ENCODE data around the gene LMO1.

LMO1 gene

GRCh38 chr11:8287297-8287696 is 23.6 kb upstream of the LMO1 start:
- Histone ChIP-seq H3K9me3 (ENCODE audit: control insufficient read depth, insufficient read depth, low read length) (no peaks in the 10 kb centered on the region), H3K27me3 (ENCODE audit: control insufficient read depth, low read length) (no peaks in the 10 kb centered on the region), H3K4me3 (ENCODE audit: low read length) (no peak overlapping the region), H3K4me1 (ENCODE audit: control insufficient read depth, low read length) (no peaks in the 10 kb centered on the region), H3F3A (ENCODE audit: control insufficient read depth, insufficient read depth) (no peaks in the 10 kb centered on the region), H3K9me2 (replicated peaks; ENCODE audit: control insufficient read depth, low read length) (no peaks in the 10 kb centered on the region), H3K36me3 (ENCODE audit: control insufficient read depth, low read length) (no peaks in the 10 kb centered on the region), H3K4me2 (ENCODE audit: low read length) (no peak overlapping the region), H3K27ac (ENCODE audit: low read depth, low read length) (no peak overlapping the region), H3K79me2 (ENCODE audit: control insufficient read depth, low read length) (no peaks in the 10 kb centered on the region), H4K20me1 (ENCODE audit: control insufficient read depth, insufficient read depth, low read depth, low read length) (no peaks in the 10 kb centered on the region)
- TF ChIP-seq CTCF (IDR thresholded peaks at IDR 0.05; ENCODE audit: low read depth, low read length, poor library complexity, severe bottlenecking) (no peak), EZH2phosphoT487 (IDR thresholded peaks at IDR 0.05; ENCODE audit: borderline replicate concordance, low read length) (no peak)

- H3K4me1 ChIP-seq (ENCODE audit: control insufficient read depth, low read length): no peaks in the 10 kb centered on the region
- H3K4me3 ChIP-seq (ENCODE audit: low read length): no peak overlapping the region
- H3K9me3 ChIP-seq (ENCODE audit: control insufficient read depth, insufficient read depth, low read length): no peaks in the 10 kb centered on the region
- no peaks in the 10 kb centered on the region for H3F3A ChIP-seq (ENCODE audit: control insufficient read depth, insufficient read depth)
- H4K20me1 ChIP-seq (ENCODE audit: control insufficient read depth, insufficient read depth, low read depth, low read length): no peaks in the 10 kb centered on the region
- TF ChIP-seq EZH2phosphoT487 (IDR thresholded peaks at IDR 0.05; ENCODE audit: borderline replicate concordance, low read length) (no peak), CTCF (IDR thresholded peaks at IDR 0.05; ENCODE audit: low read depth, low read length, poor library complexity, severe bottlenecking) (no peak)
- no peaks in the 10 kb centered on the region for H3K79me2 ChIP-seq (ENCODE audit: control insufficient read depth, low read length)
- H3K27ac ChIP-seq (ENCODE audit: low read depth, low read length): no peak overlapping the region
- H3K9me2 ChIP-seq (replicated peaks; ENCODE audit: control insufficient read depth, low read length): no peaks in the 10 kb centered on the region
- no peaks in the 10 kb centered on the region for H3K36me3 ChIP-seq (ENCODE audit: control insufficient read depth, low read length)
- H3K4me2 ChIP-seq (ENCODE audit: low read length): no peak overlapping the region
- no peaks in the 10 kb centered on the region for H3K27me3 ChIP-seq (ENCODE audit: control insufficient read depth, low read length)
Measured at GRCh38 chr11:8286886-8287285, 23.2 kb upstream of the LMO1 start.

- H3K36me3 ChIP-seq (ENCODE audit: control insufficient read depth, low read length): no peaks in the 10 kb centered on the region
- H3K27me3 ChIP-seq (ENCODE audit: control insufficient read depth, low read length): no peaks in the 10 kb centered on the region
- TF ChIP-seq EZH2phosphoT487 (IDR thresholded peaks at IDR 0.05; ENCODE audit: borderline replicate concordance, low read length) (no peak), CTCF (IDR thresholded peaks at IDR 0.05; ENCODE audit: low read depth, low read length, poor library complexity, severe bottlenecking) (no peak)
- H3K4me3 ChIP-seq (ENCODE audit: low read length): no peak overlapping the region
- H3K9me3 ChIP-seq (ENCODE audit: control insufficient read depth, insufficient read depth, low read length): no peaks in the 10 kb centered on the region
- no peaks in the 10 kb centered on the region for H3K4me1 ChIP-seq (ENCODE audit: control insufficient read depth, low read length)
- no peak overlapping the region for H3K27ac ChIP-seq (ENCODE audit: low read depth, low read length)
- no peaks in the 10 kb centered on the region for H4K20me1 ChIP-seq (ENCODE audit: control insufficient read depth, insufficient read depth, low read depth, low read length)
- H3K79me2 ChIP-seq (ENCODE audit: control insufficient read depth, low read length): no peaks in the 10 kb centered on the region
- H3K4me2 ChIP-seq (ENCODE audit: low read length): no peak overlapping the region
- H3K9me2 ChIP-seq (replicated peaks; ENCODE audit: control insufficient read depth, low read length): no peaks in the 10 kb centered on the region
- H3F3A ChIP-seq (ENCODE audit: control insufficient read depth, insufficient read depth): no peaks in the 10 kb centered on the region
Measured at GRCh38 chr11:8285796-8286195, 22.1 kb upstream of the LMO1 start.

- H3K27ac ChIP-seq (ENCODE audit: low read depth, low read length): no peak overlapping the region
- no peaks in the 10 kb centered on the region for H3K27me3 ChIP-seq (ENCODE audit: control insufficient read depth, low read length)
- H3K4me2 ChIP-seq (ENCODE audit: low read length): no peak overlapping the region
- no peaks in the 10 kb centered on the region for H3F3A ChIP-seq (ENCODE audit: control insufficient read depth, insufficient read depth)
- no peaks in the 10 kb centered on the region for H3K9me3 ChIP-seq (ENCODE audit: control insufficient read depth, insufficient read depth, low read length)
- H3K4me3 ChIP-seq (ENCODE audit: low read length): no peak overlapping the region
- no peak for TF ChIP-seq EZH2phosphoT487 (IDR thresholded peaks at IDR 0.05; ENCODE audit: borderline replicate concordance, low read length)
- TF ChIP-seq CTCF (IDR thresholded peaks at IDR 0.05; ENCODE audit: low read depth, low read length, poor library complexity, severe bottlenecking): no peak
- no peaks in the 10 kb centered on the region for H3K79me2 ChIP-seq (ENCODE audit: control insufficient read depth, low read length)
- no peaks in the 10 kb centered on the region for H3K9me2 ChIP-seq (replicated peaks; ENCODE audit: control insufficient read depth, low read length)
- no peaks in the 10 kb centered on the region for H4K20me1 ChIP-seq (ENCODE audit: control insufficient read depth, insufficient read depth, low read depth, low read length)
- H3K4me1 ChIP-seq (ENCODE audit: control insufficient read depth, low read length): no peaks in the 10 kb centered on the region
- no peaks in the 10 kb centered on the region for H3K36me3 ChIP-seq (ENCODE audit: control insufficient read depth, low read length)
Measured at GRCh38 chr11:8285228-8285627, 21.6 kb upstream of the LMO1 start.
